ENCODE measurements around the gene SH3D21.

Gene SH3D21

GRCh38 chr1:36306210-36306901 lies at the start of gene SH3D21:
TSS of gene SH3D21 (plus strand) at chr1:36306368. CDS start at chr1:36306421, 53 bp downstream.
- Histone ChIP-seq H3K27ac (ENCODE audit: low read depth, low read length) (peak within 1 kb of the TSS; percentile 86), H3K4me3 (ENCODE audit: low read depth in 1 of 2, low read length in 2 of 2) (peak within 1 kb of the TSS; percentile 62 to 92), H3K4me1 (ENCODE audit: control insufficient read depth in 1 of 2, insufficient read depth in 2 of 2, low read length in 2 of 2) (peaks cover 20 to 21% of the 10 kb centered on the region in 2 donors), H3K9ac (ENCODE audit: low read depth in 1 of 2, low read length in 2 of 2) (peak within 1 kb of the TSS; percentile 81 to 87), H3K36me3 (ENCODE audit: control insufficient read depth in 1 of 2, insufficient read depth in 2 of 2, low read length in 2 of 2) (peaks cover 21 to 31% of the 10 kb centered on the region in 2 donors), H3K9me3 (ENCODE audit: control insufficient read depth in 1 of 2, low read length in 2 of 2) (no peaks in the 10 kb centered on the region), H3K27me3 (ENCODE audit: control insufficient read depth in 1 of 2, insufficient read depth in 2 of 2, low read length in 2 of 2) (no peaks in the 10 kb centered on the region)

DNA sequence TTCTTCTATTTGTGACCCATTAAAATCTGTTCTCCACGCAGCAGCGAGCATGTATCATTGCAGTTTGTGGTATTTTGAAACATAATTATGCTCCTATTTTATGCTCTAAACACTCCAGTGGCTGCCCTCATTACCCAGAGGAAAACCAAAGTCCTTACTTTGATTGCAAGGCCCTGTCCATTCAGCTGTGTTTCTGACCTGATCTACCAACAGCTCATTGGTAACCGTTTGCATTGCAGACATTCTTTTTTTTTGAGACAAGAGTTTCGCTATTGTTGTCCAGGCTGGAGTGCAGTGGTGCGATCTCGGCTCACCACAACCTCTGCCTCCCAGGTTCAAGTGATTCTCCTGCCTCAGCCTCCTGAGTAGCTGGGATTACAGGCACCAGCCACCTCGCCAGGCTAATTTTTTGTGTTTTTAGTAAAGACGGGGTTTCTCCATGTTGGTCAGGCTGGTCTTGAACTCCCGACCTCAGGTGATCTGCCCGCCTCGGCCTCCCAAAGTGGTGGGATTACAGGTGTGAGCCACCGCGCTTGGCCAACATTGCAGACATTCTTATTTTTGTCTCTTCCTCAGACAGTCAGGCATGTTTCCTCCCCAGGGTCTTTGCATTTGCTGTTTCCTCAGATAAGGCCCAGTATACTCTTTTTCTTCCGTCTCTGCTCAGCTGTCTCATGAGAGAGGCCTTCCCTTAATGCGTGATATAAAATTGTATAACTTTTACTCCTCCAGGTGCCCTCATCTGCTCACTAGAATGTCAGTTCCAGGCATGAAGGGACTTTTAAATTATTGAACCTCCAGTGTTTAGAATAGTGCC lies 49.4 kb upstream of the SH3D21 start:
- H3K27me3 ChIP-seq (ENCODE audit: control insufficient read depth in 1 of 2, insufficient read depth in 2 of 2, low read length in 2 of 2): no peaks in the 10 kb centered on the region
- peaks cover 8 to 35% of the 10 kb centered on the region in 2 donors for H3K36me3 ChIP-seq (ENCODE audit: control insufficient read depth in 1 of 2, insufficient read depth in 2 of 2, low read length in 2 of 2)
- no peak overlapping the region for H3K27ac ChIP-seq (ENCODE audit: low read depth, low read length)
- no peak overlapping the region for H3K4me3 ChIP-seq (ENCODE audit: low read depth in 1 of 2, low read length in 2 of 2)
- no peak overlapping the region for H3K9ac ChIP-seq (ENCODE audit: low read depth in 1 of 2, low read length in 2 of 2)
- H3K4me1 ChIP-seq (ENCODE audit: control insufficient read depth in 1 of 2, insufficient read depth in 2 of 2, low read length in 2 of 2): peaks cover 0 to 4% of the 10 kb centered on the region in 2 donors
- H3K9me3 ChIP-seq (ENCODE audit: control insufficient read depth in 1 of 2, low read length in 2 of 2): no peaks in the 10 kb centered on the region

GRCh38 chr1:36257375-36257767 lies 48.8 kb upstream of the SH3D21 start:
- Histone ChIP-seq H3K27me3 (ENCODE audit: control insufficient read depth in 1 of 2, insufficient read depth in 2 of 2, low read length in 2 of 2) (no peaks in the 10 kb centered on the region), H3K27ac (ENCODE audit: low read depth, low read length) (no peak overlapping the region), H3K9ac (ENCODE audit: low read depth in 1 of 2, low read length in 2 of 2) (no peak overlapping the region), H3K36me3 (ENCODE audit: control insufficient read depth in 1 of 2, insufficient read depth in 2 of 2, low read length in 2 of 2) (peaks cover 12 to 35% of the 10 kb centered on the region in 2 donors), H3K9me3 (ENCODE audit: control insufficient read depth in 1 of 2, low read length in 2 of 2) (no peaks in the 10 kb centered on the region), H3K4me1 (ENCODE audit: control insufficient read depth in 1 of 2, insufficient read depth in 2 of 2, low read length in 2 of 2) (peaks cover 0 to 1% of the 10 kb centered on the region in 2 donors), H3K4me3 (ENCODE audit: low read depth in 1 of 2, low read length in 2 of 2) (no peak overlapping the region)

DNA sequence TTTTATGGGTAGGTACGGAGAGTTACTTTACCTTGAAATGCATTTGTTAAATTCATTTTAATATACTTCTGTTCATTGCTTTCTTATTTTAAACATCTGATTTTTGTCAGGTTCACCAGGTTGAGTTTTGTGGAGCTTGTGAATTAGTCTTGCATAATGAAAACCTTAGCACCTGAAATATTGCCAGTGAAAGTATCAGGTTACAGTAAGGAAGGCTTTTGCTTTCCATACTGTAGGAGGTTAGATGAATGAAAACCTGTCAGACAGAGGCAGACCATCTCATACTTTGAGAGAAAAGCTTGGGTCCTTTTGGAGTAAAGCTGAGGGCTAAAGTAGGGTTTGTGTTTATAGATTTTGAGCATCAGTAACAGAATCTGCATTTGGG lies 47.2 kb upstream of the SH3D21 start:
- Histone ChIP-seq H3K4me1 (ENCODE audit: control insufficient read depth in 1 of 2, insufficient read depth in 2 of 2, low read length in 2 of 2) (no peaks in the 10 kb centered on the region), H3K36me3 (ENCODE audit: control insufficient read depth in 1 of 2, insufficient read depth in 2 of 2, low read length in 2 of 2) (peaks cover 16 to 34% of the 10 kb centered on the region in 2 donors), H3K9me3 (ENCODE audit: control insufficient read depth in 1 of 2, low read length in 2 of 2) (no peaks in the 10 kb centered on the region), H3K27ac (ENCODE audit: low read depth, low read length) (no peak overlapping the region), H3K9ac (ENCODE audit: low read depth in 1 of 2, low read length in 2 of 2) (no peak overlapping the region), H3K4me3 (ENCODE audit: low read depth in 1 of 2, low read length in 2 of 2) (no peak overlapping the region), H3K27me3 (ENCODE audit: control insufficient read depth in 1 of 2, insufficient read depth in 2 of 2, low read length in 2 of 2) (no peaks in the 10 kb centered on the region)

DNA sequence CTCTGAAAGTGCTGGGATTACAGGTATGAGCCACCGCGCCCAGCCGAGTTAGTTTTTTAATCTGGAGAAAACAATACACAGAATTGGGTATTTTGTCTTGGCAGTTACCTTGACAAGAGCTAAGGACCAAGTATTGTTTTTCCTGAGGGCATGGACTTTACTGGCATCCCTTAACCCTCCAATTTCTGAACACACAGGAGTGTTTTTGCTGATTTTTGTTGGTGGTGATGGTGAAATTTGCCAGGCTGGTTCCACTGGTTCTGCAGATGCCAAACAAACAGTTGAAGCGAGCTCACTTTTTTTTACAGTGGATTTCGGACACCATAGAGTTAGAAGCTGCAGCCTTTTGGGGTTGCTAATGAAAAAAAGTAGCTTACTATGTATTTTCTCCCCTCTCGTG lies 37.2 kb upstream of the SH3D21 start:
- no peak overlapping the region for H3K9ac ChIP-seq (ENCODE audit: low read depth in 1 of 2, low read length in 2 of 2)
- H3K4me3 ChIP-seq (ENCODE audit: low read depth in 1 of 2, low read length in 2 of 2): no peak overlapping the region
- H3K27ac ChIP-seq (ENCODE audit: low read depth, low read length): no peak overlapping the region
- peaks cover 13 to 42% of the 10 kb centered on the region in 2 donors for H3K36me3 ChIP-seq (ENCODE audit: control insufficient read depth in 1 of 2, insufficient read depth in 2 of 2, low read length in 2 of 2)
- H3K4me1 ChIP-seq (ENCODE audit: control insufficient read depth in 1 of 2, insufficient read depth in 2 of 2, low read length in 2 of 2): no peaks in the 10 kb centered on the region
- H3K9me3 ChIP-seq (ENCODE audit: control insufficient read depth in 1 of 2, low read length in 2 of 2): no peaks in the 10 kb centered on the region
- no peaks in the 10 kb centered on the region for H3K27me3 ChIP-seq (ENCODE audit: control insufficient read depth in 1 of 2, insufficient read depth in 2 of 2, low read length in 2 of 2)

DNA sequence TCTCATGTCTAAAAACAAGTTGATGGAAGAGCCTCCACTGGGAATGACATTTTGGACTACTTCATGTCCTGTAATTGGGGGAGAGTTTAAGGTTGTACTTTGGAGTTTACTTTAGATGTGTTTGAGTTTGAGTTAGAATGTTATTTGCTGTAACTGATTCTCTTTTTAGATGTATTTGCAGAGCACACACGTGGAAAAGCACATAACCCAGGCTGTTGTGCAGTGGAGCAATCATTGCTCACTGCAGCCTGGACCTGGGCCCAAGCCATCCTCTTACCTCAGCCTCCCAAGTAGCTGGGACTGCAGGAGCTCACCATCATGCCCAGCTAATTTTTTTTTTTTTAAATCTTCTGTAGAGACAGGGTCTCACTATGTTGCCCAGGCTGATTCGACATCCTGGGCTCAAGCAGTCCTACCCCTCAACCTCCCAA lies 36.7 kb upstream of the SH3D21 start:
- H3K4me1 ChIP-seq (ENCODE audit: control insufficient read depth in 1 of 2, insufficient read depth in 2 of 2, low read length in 2 of 2): no peaks in the 10 kb centered on the region
- no peak overlapping the region for H3K9ac ChIP-seq (ENCODE audit: low read depth in 1 of 2, low read length in 2 of 2)
- peaks cover 11 to 42% of the 10 kb centered on the region in 2 donors for H3K36me3 ChIP-seq (ENCODE audit: control insufficient read depth in 1 of 2, insufficient read depth in 2 of 2, low read length in 2 of 2)
- H3K4me3 ChIP-seq (ENCODE audit: low read depth in 1 of 2, low read length in 2 of 2): no peak overlapping the region
- H3K9me3 ChIP-seq (ENCODE audit: control insufficient read depth in 1 of 2, low read length in 2 of 2): no peaks in the 10 kb centered on the region
- H3K27ac ChIP-seq (ENCODE audit: low read depth, low read length): no peak overlapping the region
- no peaks in the 10 kb centered on the region for H3K27me3 ChIP-seq (ENCODE audit: control insufficient read depth in 1 of 2, insufficient read depth in 2 of 2, low read length in 2 of 2)

DNA sequence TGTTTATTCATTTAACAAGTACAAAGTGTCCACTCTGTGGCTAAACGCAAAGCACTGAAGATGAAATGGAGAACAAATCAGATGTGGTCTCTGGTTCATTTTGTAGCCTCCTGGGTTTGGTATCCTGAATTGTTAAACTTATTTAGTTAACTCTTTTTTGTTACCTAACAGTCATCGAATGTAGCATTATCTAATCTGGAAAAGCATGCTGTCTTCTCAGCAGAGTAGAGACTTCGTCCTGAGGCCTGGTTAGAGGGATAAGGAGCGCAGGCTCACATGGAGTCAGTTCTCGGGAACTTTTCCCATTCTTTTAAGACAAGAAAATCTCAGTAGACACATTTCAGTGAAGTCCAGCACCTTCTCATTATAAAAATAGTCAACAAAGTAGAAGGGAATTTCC lies 33.1 kb upstream of the SH3D21 start:
- no peak overlapping the region for H3K27ac ChIP-seq (ENCODE audit: low read depth, low read length)
- H3K9me3 ChIP-seq (ENCODE audit: control insufficient read depth in 1 of 2, low read length in 2 of 2): no peaks in the 10 kb centered on the region
- H3K9ac ChIP-seq (ENCODE audit: low read depth in 1 of 2, low read length in 2 of 2): no peak overlapping the region
- H3K27me3 ChIP-seq (ENCODE audit: control insufficient read depth in 1 of 2, insufficient read depth in 2 of 2, low read length in 2 of 2): no peaks in the 10 kb centered on the region
- no peaks in the 10 kb centered on the region for H3K4me1 ChIP-seq (ENCODE audit: control insufficient read depth in 1 of 2, insufficient read depth in 2 of 2, low read length in 2 of 2)
- H3K36me3 ChIP-seq (ENCODE audit: control insufficient read depth in 1 of 2, insufficient read depth in 2 of 2, low read length in 2 of 2): peaks cover 6 to 27% of the 10 kb centered on the region in 2 donors
- H3K4me3 ChIP-seq (ENCODE audit: low read depth in 1 of 2, low read length in 2 of 2): no peak overlapping the region

GRCh38 chr1:36274201-36274600 lies 32.0 kb upstream of the SH3D21 start:
- no peaks in the 10 kb centered on the region for H3K9me3 ChIP-seq (ENCODE audit: control insufficient read depth in 1 of 2, low read length in 2 of 2)
- H3K27me3 ChIP-seq (ENCODE audit: control insufficient read depth in 1 of 2, insufficient read depth in 2 of 2, low read length in 2 of 2): no peaks in the 10 kb centered on the region
- no peak overlapping the region for H3K27ac ChIP-seq (ENCODE audit: low read depth, low read length)
- H3K4me3 ChIP-seq (ENCODE audit: low read depth in 1 of 2, low read length in 2 of 2): no peak overlapping the region
- peaks cover 6 to 24% of the 10 kb centered on the region in 2 donors for H3K36me3 ChIP-seq (ENCODE audit: control insufficient read depth in 1 of 2, insufficient read depth in 2 of 2, low read length in 2 of 2)
- H3K4me1 ChIP-seq (ENCODE audit: control insufficient read depth in 1 of 2, insufficient read depth in 2 of 2, low read length in 2 of 2): no peaks in the 10 kb centered on the region
- no peak overlapping the region for H3K9ac ChIP-seq (ENCODE audit: low read depth in 1 of 2, low read length in 2 of 2)

DNA sequence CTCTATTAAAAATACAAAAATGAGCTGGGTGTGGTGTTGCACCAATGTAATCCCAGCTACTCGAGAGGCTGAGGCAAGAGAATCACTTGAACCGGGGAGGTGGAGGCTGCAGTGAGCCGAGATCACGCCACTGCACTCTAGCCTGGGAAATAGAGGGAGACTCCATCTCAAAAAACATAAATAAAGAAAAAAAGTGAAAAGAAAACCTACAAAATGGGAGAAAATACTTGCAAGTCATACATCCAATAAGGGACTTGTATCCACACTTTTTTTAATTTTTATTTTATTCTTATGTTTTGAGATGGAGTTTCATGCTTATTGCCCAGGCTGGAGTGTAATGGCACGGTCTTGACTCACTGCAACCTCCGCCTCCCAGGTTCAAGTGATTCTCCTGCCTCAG lies 29.5 kb upstream of the SH3D21 start:
- Histone ChIP-seq H3K36me3 (ENCODE audit: control insufficient read depth in 1 of 2, insufficient read depth in 2 of 2, low read length in 2 of 2) (peaks cover 6 to 12% of the 10 kb centered on the region in 2 donors), H3K4me3 (ENCODE audit: low read depth in 1 of 2, low read length in 2 of 2) (no peak overlapping the region), H3K27me3 (ENCODE audit: control insufficient read depth in 1 of 2, insufficient read depth in 2 of 2, low read length in 2 of 2) (no peaks in the 10 kb centered on the region), H3K9me3 (ENCODE audit: control insufficient read depth in 1 of 2, low read length in 2 of 2) (no peaks in the 10 kb centered on the region), H3K9ac (ENCODE audit: low read depth in 1 of 2, low read length in 2 of 2) (no peak overlapping the region), H3K27ac (ENCODE audit: low read depth, low read length) (no peak overlapping the region), H3K4me1 (ENCODE audit: control insufficient read depth in 1 of 2, insufficient read depth in 2 of 2, low read length in 2 of 2) (peaks cover 0 to 4% of the 10 kb centered on the region in 2 donors)

- H3K27ac ChIP-seq (ENCODE audit: low read depth, low read length): no peak overlapping the region
- no peak overlapping the region for H3K9ac ChIP-seq (ENCODE audit: low read depth in 1 of 2, low read length in 2 of 2)
- H3K36me3 ChIP-seq (ENCODE audit: control insufficient read depth in 1 of 2, insufficient read depth in 2 of 2, low read length in 2 of 2): peaks cover 16% of the 10 kb centered on the region in 2 donors
- no peaks in the 10 kb centered on the region for H3K27me3 ChIP-seq (ENCODE audit: control insufficient read depth in 1 of 2, insufficient read depth in 2 of 2, low read length in 2 of 2)
- peaks cover 0 to 4% of the 10 kb centered on the region in 2 donors for H3K4me1 ChIP-seq (ENCODE audit: control insufficient read depth in 1 of 2, insufficient read depth in 2 of 2, low read length in 2 of 2)
- no peak overlapping the region for H3K4me3 ChIP-seq (ENCODE audit: low read depth in 1 of 2, low read length in 2 of 2)
- H3K9me3 ChIP-seq (ENCODE audit: control insufficient read depth in 1 of 2, low read length in 2 of 2): no peaks in the 10 kb centered on the region
Measured at GRCh38 chr1:36279110-36279788, 26.9 kb upstream of the SH3D21 start.
